ENCODE measurements around the gene C17orf78.

- TF ChIP-seq CTCF (IDR thresholded peaks at IDR 0.05 in 2 of 3, conservative IDR thresholded peaks at IDR 0.05 in 1 of 3; ENCODE audit: borderline replicate concordance in 1 of 3, insufficient read depth in 1 of 3, low read depth in 2 of 3, low read length in 2 of 3) (no peak), ELF1 (IDR thresholded peaks at IDR 0.05; ENCODE audit: borderline replicate concordance, low read depth) (no peak), EZH2 (IDR thresholded peaks at IDR 0.05) (no peak), YY1 (IDR thresholded peaks at IDR 0.05; ENCODE audit: extremely low read depth, insufficient replicate concordance, low read depth, low read length) (peak; percentile 4), POLR2A (IDR thresholded peaks at IDR 0.05; ENCODE audit: borderline replicate concordance, extremely low read depth, insufficient read depth, insufficient read length) (no peak), SIN3A (IDR thresholded peaks at IDR 0.05; ENCODE audit: low read depth) (peak; percentile 7; the same call in 1 of the 2 replicates), REST (IDR thresholded peaks at IDR 0.05; ENCODE audit: low read depth) (no peak), EGR1 (IDR thresholded peaks at IDR 0.05; ENCODE audit: low read depth) (no peak), POLR2AphosphoS5 (IDR thresholded peaks at IDR 0.05; ENCODE audit: low read depth, low read length) (no peak), SRF (IDR thresholded peaks at IDR 0.05; ENCODE audit: low read depth) (no peak), CEBPB (IDR thresholded peaks at IDR 0.05; ENCODE audit: low read depth) (no peak), EZH2phosphoT487 (IDR thresholded peaks at IDR 0.05; ENCODE audit: borderline replicate concordance) (no peak), JUND (IDR thresholded peaks at IDR 0.05) (no peak)
Measured at GRCh38 chr17:37405955-37406634, 30.3 kb downstream of the C17orf78 start.

All from HCT116 (cell line).